Measurements from ENCODE around the gene SCGB3A1.

DNA sequence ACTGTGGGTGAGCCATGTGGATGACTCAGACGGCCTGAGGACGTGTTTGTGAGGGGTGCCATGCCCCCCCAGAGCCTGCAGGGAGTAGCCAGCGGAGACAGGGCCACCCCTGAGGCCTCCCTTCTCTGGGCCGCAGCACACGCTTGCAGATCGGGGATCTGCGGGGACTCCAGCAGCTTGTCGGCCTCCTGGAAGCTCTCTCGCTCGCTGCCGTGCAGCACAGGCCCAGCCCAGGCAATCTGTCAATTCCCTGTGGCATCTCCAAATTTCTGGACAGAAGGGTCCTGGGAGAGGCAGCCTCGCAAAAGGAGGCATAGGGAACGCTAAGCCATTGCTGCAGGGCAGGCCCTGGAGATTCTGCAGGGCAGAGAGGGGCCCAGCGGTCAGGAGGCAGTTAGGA is 36.9 kb upstream of the SCGB3A1 start:
- TF ChIP-seq, protein P1, sequence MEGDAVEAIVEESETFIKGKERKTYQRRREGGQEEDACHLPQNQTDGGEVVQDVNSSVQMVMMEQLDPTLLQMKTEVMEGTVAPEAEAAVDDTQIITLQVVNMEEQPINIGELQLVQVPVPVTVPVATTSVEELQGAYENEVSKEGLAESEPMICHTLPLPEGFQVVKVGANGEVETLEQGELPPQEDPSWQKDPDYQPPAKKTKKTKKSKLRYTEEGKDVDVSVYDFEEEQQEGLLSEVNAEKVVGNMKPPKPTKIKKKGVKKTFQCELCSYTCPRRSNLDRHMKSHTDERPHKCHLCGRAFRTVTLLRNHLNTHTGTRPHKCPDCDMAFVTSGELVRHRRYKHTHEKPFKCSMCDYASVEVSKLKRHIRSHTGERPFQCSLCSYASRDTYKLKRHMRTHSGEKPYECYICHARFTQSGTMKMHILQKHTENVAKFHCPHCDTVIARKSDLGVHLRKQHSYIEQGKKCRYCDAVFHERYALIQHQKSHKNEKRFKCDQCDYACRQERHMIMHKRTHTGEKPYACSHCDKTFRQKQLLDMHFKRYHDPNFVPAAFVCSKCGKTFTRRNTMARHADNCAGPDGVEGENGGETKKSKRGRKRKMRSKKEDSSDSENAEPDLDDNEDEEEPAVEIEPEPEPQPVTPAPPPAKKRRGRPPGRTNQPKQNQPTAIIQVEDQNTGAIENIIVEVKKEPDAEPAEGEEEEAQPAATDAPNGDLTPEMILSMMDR (conservative IDR thresholded peaks at IDR 0.05; ENCODE audit: low read depth, low read length): no peak
- TF ChIP-seq EZH2 (IDR thresholded peaks at IDR 0.05; ENCODE audit: low read length, unreplicated experiment): no peak
